Loucy (cell line): ENCODE data around the gene RPL29.

ENCODE experiments used
- H2AFZ ChIP-seq: fragments of 200-600 bp; sonication (generic); 2 replicates; pipeline ENCODE4 v1.6.0; 2016; ENCODE audit warnings: antibody characterized with exemption, mild to moderate bottlenecking, low read length, moderate library complexity
- H3F3A ChIP-seq: fragments of 200-600 bp; 2 replicates; pipeline ENCODE4 v1.6.0; 2016; ENCODE audit warnings: antibody characterized with exemption, low read depth, mild to moderate bottlenecking
- H3K27me3 ChIP-seq: fragments of 200-600 bp; sonication (generic); 2 replicates; pipeline ENCODE4 v1.6.1; 2014; ENCODE audit warnings: low read length, mild to moderate bottlenecking; ENCODE audit not compliant: insufficient read depth, poor library complexity, severe bottlenecking
- H3K36me3 ChIP-seq: fragments of 200-600 bp; sonication (generic); 2 replicates; pipeline ENCODE4 v1.6.1; 2016; ENCODE audit warnings: low read length; ENCODE audit not compliant: insufficient read depth
- H3K4me1 ChIP-seq: fragments of 200-600 bp; sonication (generic); 2 replicates; pipeline ENCODE4 v1.5.1; 2014; ENCODE audit warnings: low read length, mild to moderate bottlenecking; ENCODE audit not compliant: insufficient read depth, poor library complexity, severe bottlenecking
- H3K4me2 ChIP-seq: fragments of 200-600 bp; sonication (generic); 2 replicates; pipeline ENCODE4 v1.6.0; 2014; ENCODE audit warnings: antibody characterized with exemption, low read length, low read depth, mild to moderate bottlenecking; ENCODE audit not compliant: poor library complexity, severe bottlenecking
- H3K4me3 ChIP-seq: fragments of 200-600 bp; sonication (generic); 2 replicates; pipeline ENCODE4 v1.5.1; 2014; ENCODE audit warnings: low read length, mild to moderate bottlenecking, mixed read lengths; ENCODE audit not compliant: poor library complexity, severe bottlenecking
- H3K79me2 ChIP-seq: fragments of 200-600 bp; sonication (generic); 2 replicates; pipeline ENCODE4 v1.6.1; 2014; ENCODE audit warnings: low read length; ENCODE audit not compliant: insufficient read depth
- H3K9ac ChIP-seq: fragments of 200-600 bp; sonication (generic); 2 replicates; pipeline ENCODE4 v1.6.0; 2014; ENCODE audit warnings: mild to moderate bottlenecking, low read depth, low read length, moderate library complexity; ENCODE audit not compliant: poor library complexity, severe bottlenecking
- H3K9me2 ChIP-seq: fragments of 200-600 bp; sonication (generic); replicated peaks from 2 replicates; pipeline ENCODE4 v1.6.1; 2016; ENCODE audit warnings: low read depth, low read length, mixed read lengths
- H3K9me3 ChIP-seq: fragments of 200-600 bp; sonication (generic); 2 replicates; pipeline ENCODE4 v1.6.1; 2014; ENCODE audit warnings: mild to moderate bottlenecking, antibody characterized with exemption, low read length, low read depth; ENCODE audit not compliant: insufficient read depth
- H4K20me1 ChIP-seq: fragments of 200-600 bp; sonication (generic); 2 replicates; pipeline ENCODE4 v1.6.0; 2014; ENCODE audit warnings: antibody characterized with exemption, low read length, mild to moderate bottlenecking; ENCODE audit not compliant: insufficient read depth, poor library complexity, severe bottlenecking
- EZH2phosphoT487 ChIP-seq: fragments of 200-600 bp; IDR thresholded peaks from 2 replicates; pipeline ENCODE4 v1.6.1; 2018; ENCODE audit warnings: antibody characterized with exemption, mild to moderate bottlenecking, moderate library complexity, borderline replicate concordance
- TF ChIP-seq, protein P1 (sequence below): fragments of 200-600 bp; sonication (generic); conservative IDR thresholded peaks from 2 replicates; pipeline ENCODE4 v1.5.1; 2014; ENCODE audit warnings: mild to moderate bottlenecking, antibody characterized with exemption, low read length

The RPL29 gene

DNA sequence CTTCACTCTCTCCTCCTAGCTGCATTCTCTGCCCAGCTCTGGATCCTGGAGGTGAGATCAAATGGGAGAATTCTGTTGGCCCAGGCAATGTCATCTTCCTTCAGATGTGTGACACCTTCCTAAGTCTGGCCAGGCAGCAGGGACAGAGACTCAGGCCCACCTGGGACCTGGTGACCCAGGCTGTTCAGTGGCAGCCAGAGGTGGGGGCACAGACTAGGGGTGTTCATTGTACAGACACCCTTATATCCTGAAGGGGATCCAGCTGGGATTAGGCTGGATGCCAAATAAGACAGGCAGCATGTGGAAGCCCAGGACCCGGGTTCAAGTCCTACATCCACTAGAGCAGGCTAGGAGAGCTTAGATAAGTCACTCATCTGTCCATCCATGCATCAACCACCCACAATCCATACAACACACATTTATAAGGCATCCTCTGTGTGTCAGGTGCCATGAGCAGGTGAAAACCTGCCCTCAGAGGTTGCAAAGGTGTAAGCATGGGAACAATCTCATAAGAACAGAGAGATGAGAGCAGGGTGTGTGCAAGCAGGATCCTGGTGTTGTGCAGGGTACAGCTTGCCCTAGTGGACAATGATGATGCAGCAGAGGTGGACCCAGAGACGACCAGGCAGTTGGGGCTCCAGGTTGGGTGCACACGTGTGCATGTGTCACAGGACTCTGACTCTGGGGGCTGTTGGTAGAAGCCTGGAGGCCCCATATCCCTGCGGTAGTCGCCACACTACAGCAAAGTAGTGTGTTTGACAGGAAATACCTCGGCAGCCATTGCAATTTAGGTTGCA is 18.3 kb upstream of the RPL29 start:
- Histone ChIP-seq H2AFZ (peak overlapping the region; percentile 77), H3K79me2 (no peaks in the 10 kb centered on the region), H4K20me1 (no peaks in the 10 kb centered on the region), H3K4me3 (no peak overlapping the region), H3K9me2 (no peaks in the 10 kb centered on the region), H3K9ac (no peak overlapping the region), H3K4me1 (peaks cover 5% of the 10 kb centered on the region), H3F3A (no peaks in the 10 kb centered on the region), H3K4me2 (no peak overlapping the region), H3K36me3 (no peaks in the 10 kb centered on the region), H3K9me3 (no peaks in the 10 kb centered on the region), H3K27me3 (no peaks in the 10 kb centered on the region)
- no peak for TF ChIP-seq EZH2phosphoT487
- TF ChIP-seq, protein P1, sequence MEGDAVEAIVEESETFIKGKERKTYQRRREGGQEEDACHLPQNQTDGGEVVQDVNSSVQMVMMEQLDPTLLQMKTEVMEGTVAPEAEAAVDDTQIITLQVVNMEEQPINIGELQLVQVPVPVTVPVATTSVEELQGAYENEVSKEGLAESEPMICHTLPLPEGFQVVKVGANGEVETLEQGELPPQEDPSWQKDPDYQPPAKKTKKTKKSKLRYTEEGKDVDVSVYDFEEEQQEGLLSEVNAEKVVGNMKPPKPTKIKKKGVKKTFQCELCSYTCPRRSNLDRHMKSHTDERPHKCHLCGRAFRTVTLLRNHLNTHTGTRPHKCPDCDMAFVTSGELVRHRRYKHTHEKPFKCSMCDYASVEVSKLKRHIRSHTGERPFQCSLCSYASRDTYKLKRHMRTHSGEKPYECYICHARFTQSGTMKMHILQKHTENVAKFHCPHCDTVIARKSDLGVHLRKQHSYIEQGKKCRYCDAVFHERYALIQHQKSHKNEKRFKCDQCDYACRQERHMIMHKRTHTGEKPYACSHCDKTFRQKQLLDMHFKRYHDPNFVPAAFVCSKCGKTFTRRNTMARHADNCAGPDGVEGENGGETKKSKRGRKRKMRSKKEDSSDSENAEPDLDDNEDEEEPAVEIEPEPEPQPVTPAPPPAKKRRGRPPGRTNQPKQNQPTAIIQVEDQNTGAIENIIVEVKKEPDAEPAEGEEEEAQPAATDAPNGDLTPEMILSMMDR = no peak

DNA sequence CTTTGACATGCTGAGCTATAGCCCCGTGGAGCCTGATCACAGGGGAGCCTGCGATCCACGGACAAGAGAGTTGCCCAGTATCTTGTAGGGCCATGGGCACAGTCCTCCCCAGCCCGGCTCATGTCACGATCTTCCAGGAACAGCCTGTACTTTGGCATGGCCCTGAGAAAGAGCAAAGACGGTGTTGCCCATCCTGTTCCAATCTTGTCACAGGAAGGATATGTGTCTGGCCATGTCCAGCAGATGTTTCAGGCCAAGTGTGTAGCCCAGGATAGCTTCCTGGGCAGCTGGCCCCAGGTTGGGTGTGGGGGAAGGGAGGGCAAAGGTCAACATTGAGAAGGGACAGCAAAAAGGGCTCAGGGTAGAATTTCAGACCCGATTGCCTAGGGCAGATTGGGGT is 17.0 kb upstream of the RPL29 start:
- Histone ChIP-seq H3K4me2 (no peak overlapping the region), H2AFZ (no peak overlapping the region), H3K36me3 (no peaks in the 10 kb centered on the region), H3K4me1 (peaks cover 5% of the 10 kb centered on the region), H3K9ac (no peak overlapping the region), H3K9me3 (no peaks in the 10 kb centered on the region), H3K79me2 (no peaks in the 10 kb centered on the region), H3K9me2 (no peaks in the 10 kb centered on the region), H3K4me3 (no peak overlapping the region), H3K27me3 (no peaks in the 10 kb centered on the region), H3F3A (no peaks in the 10 kb centered on the region), H4K20me1 (no peaks in the 10 kb centered on the region)
- TF ChIP-seq, protein P1 = no peak
- no peak for TF ChIP-seq EZH2phosphoT487

GRCh38 chr3:52010431-52010830 is 14.7 kb upstream of the RPL29 start:
- no peak overlapping the region for H3K9ac ChIP-seq
- no peaks in the 10 kb centered on the region for H3K9me3 ChIP-seq
- H3K36me3 ChIP-seq = no peaks in the 10 kb centered on the region
- no peak overlapping the region for H2AFZ ChIP-seq
- no peaks in the 10 kb centered on the region for H4K20me1 ChIP-seq
- no peak overlapping the region for H3K4me3 ChIP-seq
- H3F3A ChIP-seq = no peaks in the 10 kb centered on the region
- H3K27me3 ChIP-seq = no peaks in the 10 kb centered on the region
- H3K79me2 ChIP-seq = no peaks in the 10 kb centered on the region
- H3K4me2 ChIP-seq = no peak overlapping the region
- H3K9me2 ChIP-seq = no peaks in the 10 kb centered on the region
- H3K4me1 ChIP-seq = peaks cover 14% of the 10 kb centered on the region
- TF ChIP-seq, protein P1 = no peak
- no peak for TF ChIP-seq EZH2phosphoT487
